Sciatic nerve (tissue), 2 donors: Measurements from ENCODE around the gene PRR36. TPM values are rescaled to one million over a fixed set of nuclear protein-coding genes. Genes with fewer than 3 reads are reported as not detected.

Experiments
- ATAC-seq: fragments of 200-7000 bp; cut with Tn5 transposase; one replicate; pipeline ENCODE4 v1.9.1; 2020; ENCODE audit warnings: mild to moderate bottlenecking, moderate library complexity
- DNase-seq: peaks from one replicate; pipeline ENCODE4 v3.0.0-alpha.2; 2020; ENCODE audit warnings: low spot score
- intact Hi-C: fragments of 100-400 bp; cut with DNase I; formaldehyde crosslinking; loops from one replicate; pipeline ENCODE4 v1.14.2; 2022
- total RNA-seq: library from RNA; stranded (reverse); fragmentation: NEBNext Ultra II Directional; extraction: Animal tissue kit (Norgen Biotek cat#: 25700); gene quantifications from one replicate; pipeline ENCODE4 v1.2.1, GENCODE V29; 2021
- donor health status: DM: no; HTN: no; CAD: no.
- donor health status: DM: no; HTN: no; CAD: no.

The PRR36 gene
- total RNA-seq, 1 donor from 2014 or later, result 0.09 TPM

GRCh38 chr19:7914598-7915045 lies 40.4 kb upstream of the PRR36 start, which contains the start of gene TGFBR3L:
Gene TGFBR3L, plus strand, starts transcription at chr19:7914830.
- intact Hi-C loops, result loop anchor here (5.0 kb wide), 1 partner anchor 1193 kb away; the partner anchor contains the start of gene OR7G2
- ATAC-seq (no peak), DNase-seq (no peak)

GRCh38 chr19:7914099-7914498 lies 39.9 kb upstream of the PRR36 start:
- ATAC-seq (no peak), DNase-seq (no peak)
- intact Hi-C loops, result loop anchor here (5.0 kb wide), 1 partner anchor 1193 kb away; the partner anchor contains the start of gene OR7G2

GRCh38 chr19:7913652-7914051 lies 39.5 kb upstream of the PRR36 start:
- ATAC-seq (no peak), DNase-seq (no peak)
- intact Hi-C loops, result loop anchor here (5.0 kb wide), 1 partner anchor 1194 kb away; the partner anchor contains the start of gene OR7G2

- intact Hi-C loops, result loop anchor here (5.0 kb wide), 1 partner anchor 1194 kb away; the partner anchor contains the start of gene OR7G2
- ATAC-seq (no peak), DNase-seq (peak; percentile 56)
Measured at GRCh38 chr19:7912697-7913564, 38.7 kb upstream of the PRR36 start.

- intact Hi-C loops, result loop anchor here (5.0 kb wide), 1 partner anchor 1195 kb away; the partner anchor contains the start of gene OR7G2
- ATAC-seq (no peak), DNase-seq (peak; percentile 58)
Measured at GRCh38 chr19:7912144-7912696, 38.0 kb upstream of the PRR36 start.

- intact Hi-C loops, result loop anchor here (5.0 kb wide), 1 partner anchor 1196 kb away; the partner anchor contains the start of gene OR7G2
- no peak for ATAC-seq
- no peak for DNase-seq
Measured at GRCh38 chr19:7911508-7912143, 37.4 kb upstream of the PRR36 start.

- DNase-seq, result peak; percentile 57
- ATAC-seq, result no peak
- intact Hi-C loops, result loop anchor here (5.0 kb wide), 1 partner anchor 1197 kb away; the partner anchor contains the start of gene OR7G2
Measured at GRCh38 chr19:7910321-7911161, 36.4 kb upstream of the PRR36 start.

GRCh38 chr19:7909471-7910067 lies 35.4 kb upstream of the PRR36 start:
- intact Hi-C loops, result loop anchor here (5.0 kb wide), 1 partner anchor 1198 kb away; the partner anchor contains the start of gene OR7G2
- no peak for DNase-seq

GRCh38 chr19:7908742-7909461 lies 34.7 kb upstream of the PRR36 start:
- ATAC-seq (no peak), DNase-seq (no peak)
- intact Hi-C loops, result no loop called here

More at GRCh38 chr19:7909471-7910067, 35.4 kb upstream of the PRR36 start:
- no peak for ATAC-seq

- intact Hi-C loops, result no loop called here
- no peak for DNase-seq
- ATAC-seq, result no peak
Measured at GRCh38 chr19:7908078-7908699, 34.0 kb upstream of the PRR36 start.

- ATAC-seq, result no peak
- intact Hi-C loops, result no loop called here
- no peak for DNase-seq
Measured at GRCh38 chr19:7907544-7907943, 33.4 kb upstream of the PRR36 start.

- DNase-seq, result no peak
Measured at GRCh38 chr19:7907122-7907521, 32.9 kb upstream of the PRR36 start.

GRCh38 chr19:7905859-7906258 lies 31.7 kb upstream of the PRR36 start:
- DNase-seq (no peak), ATAC-seq (no peak)
- intact Hi-C loops, result no loop called here

More at GRCh38 chr19:7907122-7907521, 32.9 kb upstream of the PRR36 start:
- no peak for ATAC-seq
- intact Hi-C loops, result no loop called here

GRCh38 chr19:7905268-7905667 lies 31.1 kb upstream of the PRR36 start:
- ATAC-seq (no peak), DNase-seq (peak; percentile 64)
- intact Hi-C loops, result no loop called here

- intact Hi-C loops, result no loop called here
- peak; percentile 10 for ATAC-seq
- DNase-seq, result peak; percentile 84
Measured at GRCh38 chr19:7904074-7905020, 30.2 kb upstream of the PRR36 start.
